HCT116 (cell line): Measurements from ENCODE around the gene METTL3. TPM values are rescaled to one million over a fixed set of nuclear protein-coding genes. Genes with fewer than 3 reads are reported as not detected.

Experiments
- ATAC-seq: fragments of 200-7000 bp; cut with Tn5 transposase; 2 replicates; pipeline ENCODE4 v1.9.1; 2020; ENCODE audit warnings: mild to moderate bottlenecking, moderate library complexity
- BruUV-seq: library from RNA; stranded (reverse); fragments of 400-500 nt; replicated peaks from 2 replicates; lab custom pipeline; 2021; lab: Mats Ljungman, UMichigan
- CTCF ChIA-PET: fragments of 300-600 bp; sonication (Branson Sonifier 250); formaldehyde crosslinking; loops from one replicate; lab custom pipeline; 2021; ENCODE audit warnings: antibody characterized with exemption; lab: Charles Lee
- POLR2A ChIA-PET: fragments of 300-600, 350-600 bp; sonication (Branson Sonifier 250); formaldehyde crosslinking; loops from one replicate; lab custom pipeline; 2021; ENCODE audit warnings: antibody characterized with exemption; lab: Charles Lee
- RAD21 ChIA-PET, 2 experiments: fragments of 300-600 bp; sonication (Branson Sonifier 250); formaldehyde crosslinking; loops; one replicate each; lab custom pipeline; 2023; ENCODE audit warnings: low total read pairs in 2 of 2; ENCODE audit not compliant: uncharacterized antibody in 2 of 2, unreplicated experiment in 2 of 2, low non-redundant PET in 1 of 2; lab: Charles Lee
- DNase-seq: peaks from one replicate; pipeline ENCODE4 v3.0.0-alpha.2; 2010; ENCODE audit warnings: low read depth, low spot score
- H2AFZ ChIP-seq: fragments of 200-600 bp; shearing (Covaris generic), sonication (generic); 2 replicates; pipeline ENCODE4 v1.6.1; 2017; ENCODE audit warnings: low read depth, mixed run types, mixed read lengths, antibody characterized with exemption, low read length; ENCODE audit not compliant: poor library complexity, severe bottlenecking
- H3K27ac ChIP-seq: 2 replicates; pipeline ENCODE4 v1.5.1; 2012; ENCODE audit warnings: low read depth, low read length
- H3K27me3 ChIP-seq: fragments of 200-600 bp; sonication (generic); 2 replicates; pipeline ENCODE4 v1.6.1; 2016; ENCODE audit warnings: mixed run types, low read length, mixed read lengths; ENCODE audit not compliant: insufficient read depth
- H3K36me3 ChIP-seq, 2 experiments: fragments of 200-500 bp in 1 of 2; fragments of 200-600 bp in 1 of 2; sonication (Bioruptor generic) in 1 of 2; sonication (generic) in 1 of 2; 2 replicates each; pipeline versions ENCODE4 v1.5.1 to v1.6.1; 2014 to 2016; ENCODE audit warnings: low read length in 2 of 2, inconsistent platforms in 1 of 2, mixed read lengths in 1 of 2, mixed run types in 1 of 2; ENCODE audit not compliant: insufficient read depth in 2 of 2, control insufficient read depth in 1 of 2
- H3K4me1 ChIP-seq, 2 experiments: fragments of 200-600 bp in 1 of 2; sonication (generic) in 1 of 2; 2 replicates each; pipeline versions ENCODE4 v1.5.1 to v1.6.1; 2012 to 2017; ENCODE audit warnings: low read length in 2 of 2, inconsistent platforms in 1 of 2, mild to moderate bottlenecking in 1 of 2, mixed read lengths in 1 of 2, mixed run types in 1 of 2, moderate library complexity in 1 of 2; ENCODE audit not compliant: insufficient read depth in 2 of 2, control insufficient read depth in 1 of 2
- H3K4me2 ChIP-seq: fragments of 200-600 bp; sonication (generic); 2 replicates; pipeline ENCODE4 v1.6.1; 2017; ENCODE audit warnings: mixed run types, low read length, mixed read lengths
- H3K4me3 ChIP-seq, 2 experiments: fragments of 200-600 bp in 1 of 2; sonication (generic) in 1 of 2; replicated peaks in 1 of 2; 2 replicates each; pipeline ENCODE4 v1.5.1; 2011 to 2016; ENCODE audit warnings: low read length in 2 of 2, control low read depth in 1 of 2, low read depth in 1 of 2, mild to moderate bottlenecking in 1 of 2, mixed read lengths in 1 of 2, mixed run types in 1 of 2
- H3K79me2 ChIP-seq: fragments of 200-600 bp; sonication (generic); 2 replicates; pipeline ENCODE4 v1.6.1; 2017; ENCODE audit warnings: mild to moderate bottlenecking, mixed run types, low read length, moderate library complexity, mixed read lengths; ENCODE audit not compliant: insufficient read depth
- H3K9ac ChIP-seq: fragments of 200-600 bp; sonication (generic); 2 replicates; pipeline ENCODE4 v1.6.1; 2016; ENCODE audit warnings: low read length, mixed read lengths
- H3K9me2 ChIP-seq: fragments of 200-600 bp; sonication (generic), shearing (Covaris generic); 2 replicates; pipeline ENCODE4 v1.6.1; 2017; ENCODE audit warnings: mixed run types, mild to moderate bottlenecking, moderate library complexity; ENCODE audit not compliant: insufficient read depth
- H3K9me3 ChIP-seq, 2 experiments: fragments of 200-500 bp in 1 of 2; fragments of 200-600 bp in 1 of 2; sonication (Bioruptor generic) in 1 of 2; sonication (generic) in 1 of 2; 2 replicates each; pipeline ENCODE4 v1.6.1; 2014 to 2017; ENCODE audit warnings: low read length in 2 of 2, mixed read lengths in 2 of 2, inconsistent platforms in 1 of 2, low read depth in 1 of 2, mild to moderate bottlenecking in 1 of 2, mixed run types in 1 of 2, moderate library complexity in 1 of 2; ENCODE audit not compliant: control insufficient read depth in 1 of 2, insufficient read depth in 1 of 2
- H4K20me1 ChIP-seq: fragments of 200-600 bp; sonication (generic), shearing (Covaris generic); 2 replicates; pipeline ENCODE4 v1.6.1; 2017; ENCODE audit warnings: mixed run types, mild to moderate bottlenecking, moderate library complexity; ENCODE audit not compliant: insufficient read depth
- ATF3 ChIP-seq: IDR thresholded peaks from 2 replicates; pipeline ENCODE4 v1.6.1; 2012
- CBX3 ChIP-seq: IDR thresholded peaks from 2 replicates; pipeline ENCODE4 v1.6.1; 2012; ENCODE audit warnings: low read depth
- CEBPB ChIP-seq: IDR thresholded peaks from 2 replicates; pipeline ENCODE4 v1.6.1; 2012; ENCODE audit warnings: low read depth
- ELF1 ChIP-seq: IDR thresholded peaks from 2 replicates; pipeline ENCODE4 v1.6.1; 2012; ENCODE audit warnings: low read depth, borderline replicate concordance
- EZH2phosphoT487 ChIP-seq: fragments of 200-600 bp; IDR thresholded peaks from 2 replicates; pipeline ENCODE4 v1.6.1; 2018; ENCODE audit warnings: antibody characterized with exemption, borderline replicate concordance
- FOSL1 ChIP-seq: IDR thresholded peaks from 2 replicates; pipeline ENCODE4 v1.6.1; 2012; ENCODE audit warnings: low read depth
- JUND ChIP-seq: IDR thresholded peaks from 2 replicates; pipeline ENCODE4 v1.6.1; 2012
- POLR2AphosphoS5 ChIP-seq: IDR thresholded peaks from 2 replicates; pipeline ENCODE4 v1.6.1; 2011; ENCODE audit warnings: mild to moderate bottlenecking, low read depth, low read length, moderate library complexity
- REST ChIP-seq: IDR thresholded peaks from 2 replicates; pipeline ENCODE4 v1.6.1; 2012; ENCODE audit warnings: low read depth
- SP1 ChIP-seq: IDR thresholded peaks from 2 replicates; pipeline ENCODE4 v1.6.1; 2012; ENCODE audit warnings: low read depth
- SRF ChIP-seq: IDR thresholded peaks from 2 replicates; pipeline ENCODE4 v1.6.1; 2012; ENCODE audit warnings: low read depth
- YY1 ChIP-seq: IDR thresholded peaks from 2 replicates; pipeline ENCODE4 v1.6.1; 2011; ENCODE audit warnings: low read length, low read depth, moderate library complexity, mild to moderate bottlenecking; ENCODE audit not compliant: insufficient replicate concordance; ENCODE audit errors: extremely low read depth
- ZFX ChIP-seq: fragments of 450-650 bp; IDR thresholded peaks from 2 replicates; pipeline ENCODE4 v1.6.1; 2017
- intact Hi-C: fragments of 100-400 bp; cut with micrococcal nuclease; formaldehyde crosslinking; loops from 2 replicates; pipeline ENCODE4 v1.10.0; 2022
- total RNA-seq: library from RNA; stranded (reverse); gene quantifications from one replicate; pipeline ENCODE4 v1.2.1, GENCODE V29; 2021; ENCODE audit not compliant: unreplicated experiment

The METTL3 gene
- total RNA-seq, 1 experiment from 2014 or later = 62.3 TPM

- ATAC-seq (no peak), DNase-seq (no peak)
- intact Hi-C loops = no loop called here
- BruUV-seq = no TSS peak
- no peaks in the 10 kb centered on the region for H4K20me1 ChIP-seq
- H3K9ac ChIP-seq = no peak overlapping the region
- H3K9me3 ChIP-seq = no peaks in the 10 kb centered on the region
- H2AFZ ChIP-seq = no peak overlapping the region
- no peaks in the 10 kb centered on the region for H3K36me3 ChIP-seq
- RAD21 ChIA-PET = no interaction called here
- no peak overlapping the region for H3K27ac ChIP-seq
- no peaks in the 10 kb centered on the region for H3K9me2 ChIP-seq
- H3K4me3 ChIP-seq = no peak overlapping the region
- peaks cover 0 to 5% of the 10 kb centered on the region in 2 experiments; a peak in 1 of 4 replicates for H3K4me1 ChIP-seq
- no peak overlapping the region for H3K4me2 ChIP-seq
- no peaks in the 10 kb centered on the region for H3K79me2 ChIP-seq
- TF ChIP-seq FOSL1 = no peak
- no peak for TF ChIP-seq ELF1
- TF ChIP-seq CEBPB = no peak
- TF ChIP-seq JUND = no peak
- TF ChIP-seq SRF = no peak
- TF ChIP-seq POLR2AphosphoS5 = no peak
- no peak for TF ChIP-seq YY1
- TF ChIP-seq ATF3 = no peak
- no peak for TF ChIP-seq CBX3
- TF ChIP-seq, all 23 proteins: peak for 0
- no peaks in the 10 kb centered on the region for H3K27me3 ChIP-seq
- POLR2A ChIA-PET = no interaction called here
- CTCF ChIA-PET = no interaction called here
Measured at GRCh38 chr14:21528381-21529348, 17.5 kb upstream of the METTL3 start.

- Histone ChIP-seq H3K27me3 (no peaks in the 10 kb centered on the region; the same call in 1 of the 2 replicates), H3K36me3 (no peaks in the 10 kb centered on the region), H3K4me2 (no peak overlapping the region), H3K9me3 (no peaks in the 10 kb centered on the region), H3K9ac (no peak overlapping the region), H3K4me3 (no peak overlapping the region), H3K9me2 (no peaks in the 10 kb centered on the region), H4K20me1 (no peaks in the 10 kb centered on the region), H2AFZ (no peak overlapping the region), H3K4me1 (peaks cover 0 to 5% of the 10 kb centered on the region in 2 experiments; a peak in 1 of 4 replicates), H3K27ac (no peak overlapping the region), H3K79me2 (no peaks in the 10 kb centered on the region)
- POLR2A ChIA-PET = no interaction called here
- DNase-seq (no peak), ATAC-seq (no peak)
- intact Hi-C loops = no loop called here
- no TSS peak for BruUV-seq
- CTCF ChIA-PET = no interaction called here
- RAD21 ChIA-PET = no interaction called here
- no peak for TF ChIP-seq ATF3
- no peak for TF ChIP-seq SRF
- TF ChIP-seq POLR2AphosphoS5 = no peak
- TF ChIP-seq CBX3 = no peak
- no peak for TF ChIP-seq ZFX
- no peak for TF ChIP-seq REST
- no peak for TF ChIP-seq ELF1
- TF ChIP-seq SP1 = no peak
- TF ChIP-seq FOSL1 = no peak
- TF ChIP-seq EZH2phosphoT487 = no peak
Measured at GRCh38 chr14:21527318-21527679, 16.2 kb upstream of the METTL3 start.
